CD4-positive, alpha-beta T cell (primary cell): ENCODE data around the gene RBFA. TPM values are rescaled to one million over a fixed set of nuclear protein-coding genes. Genes with fewer than 3 reads are reported as not detected.

ENCODE experiments used
- ATAC-seq: fragments of 200-7000 bp; cut with Tn5 transposase; one replicate; pipeline ENCODE4 v1.10.0; 2022; ENCODE audit warnings: mild to moderate bottlenecking; ENCODE audit not compliant: poor library complexity
- CTCF ChIA-PET: fragments of 350-600 bp; sonication (Branson Sonifier 250); formaldehyde crosslinking; loops from one replicate; lab custom pipeline; 2021; ENCODE audit warnings: antibody characterized with exemption, inconsistent platforms; lab: Charles Lee
- POLR2A ChIA-PET: fragments of 350-600 bp; sonication (Branson Sonifier 250); formaldehyde crosslinking; loops from one replicate; lab custom pipeline; 2021; ENCODE audit warnings: antibody characterized with exemption, inconsistent platforms; lab: Charles Lee
- DNase-seq, 14 experiments: peaks; one replicate each; pipeline ENCODE4 v3.0.0-alpha.2; 2013 to 2020; ENCODE audit warnings: mixed read lengths in 2 of 14
- H3K27ac ChIP-seq, 2 donors: one replicate each; pipeline versions ENCODE4 v1.5.1 to v1.7.0; 2013; ENCODE audit warnings: low read length in 2 of 2, low read depth in 1 of 2, mild to moderate bottlenecking in 1 of 2
- H3K27me3 ChIP-seq, 2 experiments: 1 replicate in 1 of 2; 2 replicates in 1 of 2; pipeline versions ENCODE4 v1.6.1 to v1.7.0; 2013; ENCODE audit warnings: low read length in 2 of 2, control low read depth in 1 of 2, mild to moderate bottlenecking in 1 of 2, moderate library complexity in 1 of 2; ENCODE audit not compliant: insufficient read depth in 2 of 2, control insufficient read depth in 1 of 2
- H3K36me3 ChIP-seq: one replicate; pipeline ENCODE4 v1.6.1; 2013; ENCODE audit warnings: low read length, control low read depth; ENCODE audit not compliant: insufficient read depth
- H3K4me1 ChIP-seq: one replicate; pipeline ENCODE4 v1.6.1; 2013; ENCODE audit warnings: low read length, control low read depth; ENCODE audit not compliant: insufficient read depth
- H3K4me3 ChIP-seq: one replicate; pipeline ENCODE4 v1.5.1; 2013; ENCODE audit warnings: mild to moderate bottlenecking, low read length, moderate library complexity
- H3K9me3 ChIP-seq, 2 experiments: 1 replicate in 1 of 2; 2 replicates in 1 of 2; pipeline versions ENCODE4 v1.6.1 to v1.7.0; 2013; ENCODE audit warnings: low read length in 2 of 2, mild to moderate bottlenecking in 2 of 2, control low read depth in 1 of 2, moderate library complexity in 1 of 2; ENCODE audit not compliant: control insufficient read depth in 1 of 2, insufficient read depth in 1 of 2
- H3K27ac Mint-ChIP-seq: one replicate; pipeline ENCODE4 v1.8.0; 2020; ENCODE audit warnings: mixed read lengths
- H3K27me3 Mint-ChIP-seq: one replicate; pipeline ENCODE4 v1.8.0; 2021; ENCODE audit warnings: mixed read lengths
- H3K36me3 Mint-ChIP-seq: one replicate; pipeline ENCODE4 v1.8.0; 2021; ENCODE audit warnings: low read depth, mixed read lengths
- H3K4me1 Mint-ChIP-seq: one replicate; pipeline ENCODE4 v1.8.0; 2021; ENCODE audit warnings: low read depth, mixed read lengths
- H3K4me3 Mint-ChIP-seq: one replicate; pipeline ENCODE4 v1.8.0; 2020; ENCODE audit warnings: mild to moderate bottlenecking, mixed read lengths
- H3K9me3 Mint-ChIP-seq: one replicate; pipeline ENCODE4 v1.8.0; 2020; ENCODE audit warnings: mixed read lengths
- CTCF ChIP-seq: fragments of 200-600 bp; IDR thresholded peaks from one replicate; pipeline ENCODE4 v1.8.0; 2022; ENCODE audit warnings: antibody characterized with exemption, mild to moderate bottlenecking
- intact Hi-C, 2 experiments: fragments of 100-400 bp; cut with DNase I in 1 of 2; cut with micrococcal nuclease in 1 of 2; formaldehyde crosslinking; loops; one replicate each; pipeline versions ENCODE4 v1.15.1 to v1.9.0; 2023 to 2025; cut with DNase I, micrococcal nuclease
- total RNA-seq, 174 experiments: library from RNA in 2 of 174; stranded (reverse) in 2 of 174; gene quantifications; one replicate each; pipeline ENCODE4 v1.2.3 and lab custom pipeline; 2021 to 2026

Gene RBFA
- total RNA-seq, 2 experiments from 2014 or later: 11.2 to 12.3 TPM

DNA sequence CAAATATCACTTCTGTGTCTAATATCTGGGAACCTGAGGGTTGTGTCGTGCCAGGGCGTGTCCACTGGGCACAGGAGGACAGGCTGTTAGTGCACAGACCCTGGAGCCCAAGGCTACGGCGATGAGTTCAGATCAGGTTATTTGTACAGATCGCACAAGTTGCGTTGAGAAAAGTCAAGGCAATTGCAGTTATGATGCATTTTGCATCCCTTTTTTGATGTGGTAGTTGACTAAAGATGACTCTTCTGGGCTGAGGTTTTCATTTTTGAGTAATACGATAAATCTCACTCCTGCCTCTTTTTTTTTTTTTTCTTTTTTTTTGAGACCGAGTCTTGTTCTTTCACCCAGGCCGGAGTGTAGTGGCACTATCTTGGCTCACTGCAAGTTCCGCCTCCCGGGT is 7.2 kb downstream of the RBFA start:
- Histone ChIP-seq H3K27me3 (no peaks in the 10 kb centered on the region), H3K4me1 (no peaks in the 10 kb centered on the region), H3K36me3 (peaks cover 25% of the 10 kb centered on the region), H3K9me3 (no peaks in the 10 kb centered on the region), H3K27ac (no peak overlapping the region), H3K4me3 (no peak overlapping the region)
- H3K4me3 Mint-ChIP-seq: no peak overlapping the region
- peaks cover 52% of the 10 kb centered on the region for H3K36me3 Mint-ChIP-seq
- H3K9me3 Mint-ChIP-seq: no peaks in the 10 kb centered on the region
- DNase-seq: no peak
- no peak for ATAC-seq
- no peak for TF ChIP-seq CTCF
- H3K4me1 Mint-ChIP-seq: peaks cover under 1% of the 10 kb centered on the region
- no peak overlapping the region for H3K27ac Mint-ChIP-seq
- ChIA-PET CTCF (no interaction called here), POLR2A (no interaction called here)
- intact Hi-C loops: no loop called here
- no peaks in the 10 kb centered on the region for H3K27me3 Mint-ChIP-seq

- Histone ChIP-seq H3K36me3 (peaks cover 21% of the 10 kb centered on the region), H3K27ac (no peak overlapping the region), H3K9me3 (no peaks in the 10 kb centered on the region), H3K27me3 (no peaks in the 10 kb centered on the region), H3K4me3 (no peak overlapping the region), H3K4me1 (no peaks in the 10 kb centered on the region)
- DNase-seq (no peak), ATAC-seq (no peak)
- ChIA-PET CTCF (no interaction called here), POLR2A (no interaction called here)
- intact Hi-C loops: no loop called here
- Mint-ChIP-seq H3K27me3 (no peaks in the 10 kb centered on the region), H3K4me1 (no peaks in the 10 kb centered on the region), H3K9me3 (no peaks in the 10 kb centered on the region), H3K4me3 (no peak overlapping the region), H3K27ac (no peak overlapping the region), H3K36me3 (peaks cover 59% of the 10 kb centered on the region)
- no peak for TF ChIP-seq CTCF
Observed at GRCh38 chr18:80042785-80043184, 8.6 kb downstream of the RBFA start.

- H3K27me3 ChIP-seq: no peaks in the 10 kb centered on the region
- no peaks in the 10 kb centered on the region for H3K4me1 ChIP-seq
- TF ChIP-seq CTCF: no peak
- H3K27ac ChIP-seq: no peak overlapping the region
- ChIA-PET CTCF (no interaction called here), POLR2A (no interaction called here)
- H3K9me3 Mint-ChIP-seq: no peaks in the 10 kb centered on the region
- H3K9me3 ChIP-seq: peaks cover 0 to 2% of the 10 kb centered on the region in 2 experiments
- no peak overlapping the region for H3K27ac Mint-ChIP-seq
- H3K36me3 Mint-ChIP-seq: peaks cover 56% of the 10 kb centered on the region
- no peaks in the 10 kb centered on the region for H3K4me1 Mint-ChIP-seq
- ATAC-seq: no peak
- intact Hi-C loops: no loop called here
- H3K36me3 ChIP-seq: peaks cover 12% of the 10 kb centered on the region
- no peak overlapping the region for H3K4me3 ChIP-seq
- no peaks in the 10 kb centered on the region for H3K27me3 Mint-ChIP-seq
- DNase-seq: no peak
- no peak overlapping the region for H3K4me3 Mint-ChIP-seq
Observed at GRCh38 chr18:80044072-80044471, 9.8 kb downstream of the RBFA start.
